Right atrium auricular region (tissue), 2 donors: ENCODE data around the gene FRMD8. TPM values are rescaled to one million over a fixed set of nuclear protein-coding genes. Genes with fewer than 3 reads are reported as not detected.
A peak's percentile ranks its signal among the peaks of the same experiment; 100 is the strongest.

Experiments used
- DNase-seq: peaks from one replicate; pipeline ENCODE4 v3.0.0-alpha.2; 2019; ENCODE audit warnings: low spot score
- H3K27ac ChIP-seq, 2 donors: fragments of 200-600 bp; sonication (generic); 1 replicate in 1 of 2; 2 replicates in 1 of 2; pipeline ENCODE4 v1.5.1; 2016 to 2019
- H3K27me3 ChIP-seq, 2 donors: fragments of 200-600 bp; sonication (generic); one replicate each; pipeline versions ENCODE4 v1.5.1 to v1.6.0; 2017 to 2019
- H3K36me3 ChIP-seq: fragments of 200-600 bp; sonication (generic); one replicate; pipeline ENCODE4 v1.5.1; 2016
- H3K4me1 ChIP-seq, 2 donors: fragments of 200-600 bp; sonication (generic); one replicate each; pipeline versions ENCODE4 v1.5.1 to v1.6.0; 2017 to 2019
- H3K4me3 ChIP-seq, 2 donors: fragments of 200-600 bp; sonication (generic); 1 replicate in 1 of 2; 2 replicates in 1 of 2; pipeline ENCODE4 v1.5.1; 2017 to 2019; ENCODE audit warnings: mild to moderate bottlenecking in 1 of 2, moderate library complexity in 1 of 2
- H3K9me3 ChIP-seq, 2 donors: fragments of 200-600 bp; sonication (generic); one replicate each; pipeline ENCODE4 v1.5.1; 2019
- total RNA-seq, 2 donors: library from RNA; depleted of rRNA; stranded (reverse); fragments of >200 nt; gene quantifications; one replicate each; pipeline ENCODE4 v1.1.0, GENCODE V29; 2016
- TF ChIP-seq, protein P1 (sequence below), 2 donors: fragments of 200-600 bp; sonication (generic); IDR thresholded peaks; one replicate each; pipeline ENCODE4 v1.5.1; 2019; ENCODE audit warnings: antibody characterized with exemption in 2 of 2

The FRMD8 gene
- total RNA-seq, 2 donors from 2014 or later = 10.2 to 23.8 TPM

DNA sequence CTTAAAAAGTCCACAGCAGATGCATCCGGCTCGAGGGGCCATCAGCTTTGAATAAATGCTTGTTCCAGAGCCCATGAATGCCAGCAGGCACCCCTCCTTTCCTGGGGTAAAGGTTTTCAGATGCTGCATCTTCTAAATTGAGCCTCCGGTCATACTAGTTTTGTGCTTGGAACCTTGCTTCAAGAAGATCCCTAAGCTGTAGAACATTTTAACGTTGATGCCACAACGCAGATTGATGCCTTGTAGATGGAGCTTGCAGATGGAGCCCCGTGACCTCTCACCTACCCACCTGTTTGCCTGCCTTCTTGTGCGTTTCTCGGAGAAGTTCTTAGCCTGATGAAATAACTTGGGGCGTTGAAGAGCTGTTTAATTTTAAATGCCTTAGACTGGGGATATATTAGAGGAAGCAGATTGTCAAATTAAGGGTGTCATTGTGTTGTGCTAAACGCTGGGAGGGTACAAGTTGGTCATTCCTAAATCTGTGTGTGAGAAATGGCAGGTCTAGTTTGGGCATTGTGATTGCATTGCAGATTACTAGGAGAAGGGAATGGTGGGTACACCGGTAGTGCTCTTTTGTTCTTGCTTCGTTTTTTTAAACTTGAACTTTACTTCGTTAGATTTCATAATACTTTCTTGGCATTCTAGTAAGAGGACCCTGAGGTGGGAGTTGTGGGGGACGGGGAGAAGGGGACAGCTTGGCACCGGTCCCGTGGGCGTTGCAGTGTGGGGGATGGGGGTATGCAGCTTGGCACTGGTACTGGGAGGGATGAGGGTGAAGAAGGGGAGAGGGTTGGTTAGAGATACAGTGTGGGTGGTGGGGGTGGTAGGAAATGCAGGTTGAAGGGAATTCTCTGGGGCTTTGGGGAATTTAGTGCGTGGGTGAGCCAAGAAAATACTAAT lies 38.0 kb downstream of the FRMD8 start:
- Histone ChIP-seq H3K9me3 (no peaks in the 10 kb centered on the region), H3K36me3 (peaks cover 55% of the 10 kb centered on the region), H3K27ac (peak overlapping the region; percentile 99), H3K27me3 (no peaks in the 10 kb centered on the region), H3K4me1 (peaks cover 0 to 48% of the 10 kb centered on the region in 2 donors), H3K4me3 (peak overlapping the region; percentile 79 to 95)
- TF ChIP-seq, protein P1, sequence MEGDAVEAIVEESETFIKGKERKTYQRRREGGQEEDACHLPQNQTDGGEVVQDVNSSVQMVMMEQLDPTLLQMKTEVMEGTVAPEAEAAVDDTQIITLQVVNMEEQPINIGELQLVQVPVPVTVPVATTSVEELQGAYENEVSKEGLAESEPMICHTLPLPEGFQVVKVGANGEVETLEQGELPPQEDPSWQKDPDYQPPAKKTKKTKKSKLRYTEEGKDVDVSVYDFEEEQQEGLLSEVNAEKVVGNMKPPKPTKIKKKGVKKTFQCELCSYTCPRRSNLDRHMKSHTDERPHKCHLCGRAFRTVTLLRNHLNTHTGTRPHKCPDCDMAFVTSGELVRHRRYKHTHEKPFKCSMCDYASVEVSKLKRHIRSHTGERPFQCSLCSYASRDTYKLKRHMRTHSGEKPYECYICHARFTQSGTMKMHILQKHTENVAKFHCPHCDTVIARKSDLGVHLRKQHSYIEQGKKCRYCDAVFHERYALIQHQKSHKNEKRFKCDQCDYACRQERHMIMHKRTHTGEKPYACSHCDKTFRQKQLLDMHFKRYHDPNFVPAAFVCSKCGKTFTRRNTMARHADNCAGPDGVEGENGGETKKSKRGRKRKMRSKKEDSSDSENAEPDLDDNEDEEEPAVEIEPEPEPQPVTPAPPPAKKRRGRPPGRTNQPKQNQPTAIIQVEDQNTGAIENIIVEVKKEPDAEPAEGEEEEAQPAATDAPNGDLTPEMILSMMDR (IDR thresholded peaks at IDR 0.05) = no peak
- peak; percentile 58 for DNase-seq

DNA sequence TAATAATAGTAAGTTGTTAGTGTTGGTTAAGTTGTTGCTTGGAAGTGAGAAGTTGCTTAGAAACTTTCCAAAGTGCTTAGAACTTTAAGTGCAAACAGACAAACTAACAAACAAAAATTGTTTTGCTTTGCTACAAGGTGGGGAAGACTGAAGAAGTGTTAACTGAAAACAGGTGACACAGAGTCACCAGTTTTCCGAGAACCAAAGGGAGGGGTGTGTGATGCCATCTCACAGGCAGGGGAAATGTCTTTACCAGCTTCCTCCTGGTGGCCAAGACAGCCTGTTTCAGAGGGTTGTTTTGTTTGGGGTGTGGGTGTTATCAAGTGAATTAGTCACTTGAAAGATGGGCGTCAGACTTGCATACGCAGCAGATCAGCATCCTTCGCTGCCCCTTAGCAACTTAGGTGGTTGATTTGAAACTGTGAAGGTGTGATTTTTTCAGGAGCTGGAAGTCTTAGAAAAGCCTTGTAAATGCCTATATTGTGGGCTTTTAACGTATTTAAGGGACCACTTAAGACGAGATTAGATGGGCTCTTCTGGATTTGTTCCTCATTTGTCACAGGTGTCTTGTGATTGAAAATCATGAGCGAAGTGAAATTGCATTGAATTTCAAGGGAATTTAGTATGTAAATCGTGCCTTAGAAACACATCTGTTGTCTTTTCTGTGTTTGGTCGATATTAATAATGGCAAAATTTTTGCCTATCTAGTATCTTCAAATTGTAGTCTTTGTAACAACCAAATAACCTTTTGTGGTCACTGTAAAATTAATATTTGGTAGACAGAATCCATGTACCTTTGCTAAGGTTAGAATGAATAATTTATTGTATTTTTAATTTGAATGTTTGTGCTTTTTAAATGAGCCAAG lies 38.9 kb downstream of the FRMD8 start:
- H3K27ac ChIP-seq = peak overlapping the region; percentile 99
- no peaks in the 10 kb centered on the region for H3K9me3 ChIP-seq
- TF ChIP-seq, protein P1 (IDR thresholded peaks at IDR 0.05) = no peak
- H3K27me3 ChIP-seq = no peaks in the 10 kb centered on the region
- H3K36me3 ChIP-seq = peaks cover 58% of the 10 kb centered on the region
- peak; percentile 59 for DNase-seq
- H3K4me1 ChIP-seq = peaks cover 0 to 48% of the 10 kb centered on the region in 2 donors
- H3K4me3 ChIP-seq = peak overlapping the region; percentile 79 to 95

DNA sequence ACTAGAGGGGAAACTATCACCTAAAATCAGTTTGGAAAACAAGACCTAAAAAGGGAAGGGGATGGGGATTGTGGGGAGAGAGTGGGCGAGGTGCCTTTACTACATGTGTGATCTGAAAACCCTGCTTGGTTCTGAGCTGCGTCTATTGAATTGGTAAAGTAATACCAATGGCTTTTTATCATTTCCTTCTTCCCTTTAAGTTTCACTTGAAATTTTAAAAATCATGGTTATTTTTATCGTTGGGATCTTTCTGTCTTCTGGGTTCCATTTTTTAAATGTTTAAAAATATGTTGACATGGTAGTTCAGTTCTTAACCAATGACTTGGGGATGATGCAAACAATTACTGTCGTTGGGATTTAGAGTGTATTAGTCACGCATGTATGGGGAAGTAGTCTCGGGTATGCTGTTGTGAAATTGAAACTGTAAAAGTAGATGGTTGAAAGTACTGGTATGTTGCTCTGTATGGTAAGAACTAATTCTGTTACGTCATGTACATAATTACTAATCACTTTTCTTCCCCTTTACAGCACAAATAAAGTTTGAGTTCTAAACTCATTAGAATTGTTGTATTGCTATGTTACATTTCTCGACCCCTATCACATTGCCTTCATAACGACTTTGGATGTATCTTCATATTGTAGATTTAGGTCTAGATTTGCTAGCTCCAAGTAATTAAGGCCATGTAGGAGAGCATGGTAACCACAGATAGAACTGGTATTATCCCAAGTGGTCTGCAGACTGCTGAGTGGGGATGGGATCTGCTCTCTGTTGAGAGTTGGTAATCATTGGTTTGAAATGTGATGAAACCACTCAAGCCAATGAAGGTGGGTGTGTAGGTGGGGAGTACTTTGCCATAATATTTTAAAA lies 39.8 kb downstream of the FRMD8 start:
- peak; percentile 34 for DNase-seq
- TF ChIP-seq, protein P1 (IDR thresholded peaks at IDR 0.05) = no peak
- Histone ChIP-seq H3K27me3 (no peaks in the 10 kb centered on the region), H3K27ac (peak overlapping the region; percentile 99), H3K36me3 (peaks cover 64% of the 10 kb centered on the region), H3K4me1 (peaks cover 0 to 49% of the 10 kb centered on the region in 2 donors), H3K4me3 (peak overlapping the region; percentile 79 to 95), H3K9me3 (no peaks in the 10 kb centered on the region)

DNA sequence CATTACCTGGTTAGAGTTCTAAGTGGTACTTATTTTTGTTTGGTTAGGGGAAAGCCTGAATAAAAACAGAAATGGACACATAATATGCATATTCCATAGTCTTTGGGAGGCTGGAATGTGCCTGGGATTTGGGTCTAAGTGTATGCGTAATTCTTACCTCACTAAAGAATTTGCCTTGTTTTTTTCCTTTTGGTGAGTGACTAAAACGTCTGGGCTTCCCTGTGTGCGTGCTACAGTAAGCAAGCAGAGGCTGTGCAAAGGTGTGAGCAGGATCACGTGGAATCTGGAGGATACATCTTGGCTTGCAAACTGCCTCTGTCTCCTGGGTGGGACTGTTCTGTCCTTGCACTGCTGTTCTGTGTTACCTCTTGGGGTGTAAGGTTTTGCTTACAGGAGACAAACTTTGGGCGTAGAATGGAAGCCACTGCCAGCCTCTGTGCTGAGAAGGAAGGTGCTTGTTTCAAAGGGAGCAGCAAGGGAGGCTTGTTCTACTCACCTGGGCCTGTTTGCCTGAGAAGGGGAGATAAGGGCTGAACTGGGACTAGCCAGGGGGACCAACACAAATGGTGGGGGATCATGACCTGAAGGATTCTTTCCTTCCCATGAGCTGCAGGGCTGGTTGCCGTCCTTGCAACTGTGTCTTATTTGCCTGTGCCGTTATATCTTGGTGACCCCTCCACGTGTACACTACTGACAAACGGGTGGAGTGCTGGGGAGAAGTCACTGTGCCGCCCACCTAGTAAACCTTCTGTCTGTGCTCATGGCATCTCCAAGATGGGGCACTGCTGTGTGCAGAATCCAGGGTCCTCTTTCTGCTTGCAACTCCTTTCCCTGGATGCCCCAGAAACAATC lies 40.6 kb downstream of the FRMD8 start:
- H3K27me3 ChIP-seq = no peaks in the 10 kb centered on the region
- H3K4me1 ChIP-seq = peaks cover 0 to 52% of the 10 kb centered on the region in 2 donors
- DNase-seq = peak; percentile 65
- H3K27ac ChIP-seq = peak overlapping the region; percentile 99
- H3K36me3 ChIP-seq = peaks cover 72% of the 10 kb centered on the region
- no peaks in the 10 kb centered on the region for H3K9me3 ChIP-seq
- TF ChIP-seq, protein P1 (IDR thresholded peaks at IDR 0.05) = no peak
- H3K4me3 ChIP-seq = peak overlapping the region; percentile 79 to 95
